Embryonic facial prominence (tissue), 1 donor: ENCODE data around the gene TMEM259.

Experiments
- DNase-seq: peaks from one replicate; pipeline ENCODE4 v3.0.0-alpha.2; 2016; ENCODE audit errors: extremely low spot score

Gene TMEM259

DNA sequence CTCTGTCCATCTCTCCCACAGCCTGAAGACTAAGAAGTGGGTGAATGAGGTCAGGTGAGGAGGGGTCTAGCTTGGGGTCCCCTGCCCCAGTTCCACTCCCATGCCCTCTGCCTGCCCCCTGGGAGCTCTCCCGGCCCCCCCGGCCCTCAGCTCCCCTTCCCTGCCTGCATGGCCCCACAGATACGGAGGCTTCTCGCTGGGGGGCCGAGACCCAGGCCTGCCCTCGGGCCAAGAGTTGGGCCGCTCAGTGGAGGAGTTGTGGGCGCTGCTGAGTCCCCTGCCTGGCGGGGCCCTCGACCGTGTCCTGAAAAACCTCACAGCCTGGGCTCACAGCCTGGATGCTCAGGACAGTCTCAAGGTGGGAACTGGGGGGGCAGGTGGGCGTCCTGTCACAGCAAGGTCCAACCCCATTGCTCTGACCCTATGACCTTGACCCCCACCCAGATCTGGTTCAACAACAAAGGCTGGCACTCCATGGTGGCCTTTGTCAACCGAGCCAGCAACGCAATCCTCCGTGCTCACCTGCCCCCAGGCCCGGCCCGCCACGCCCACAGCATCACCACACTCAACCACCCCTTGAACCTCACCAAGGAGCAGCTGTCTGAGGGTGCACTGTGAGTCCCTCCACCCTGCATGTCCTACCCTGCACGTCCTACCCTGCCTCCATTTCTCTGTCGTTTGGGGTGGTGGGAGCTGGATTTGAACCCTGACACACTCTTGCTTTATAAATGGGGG is 35.1 kb upstream of the TMEM259 start:
- no peak for DNase-seq

GRCh38 chr19:1055028-1055425 is 34.1 kb upstream of the TMEM259 start:
- DNase-seq: no peak

- DNase-seq: no peak
These were observed 33.4 kb upstream of the TMEM259 start for GRCh38 chr19:1054102-1055027.

DNA sequence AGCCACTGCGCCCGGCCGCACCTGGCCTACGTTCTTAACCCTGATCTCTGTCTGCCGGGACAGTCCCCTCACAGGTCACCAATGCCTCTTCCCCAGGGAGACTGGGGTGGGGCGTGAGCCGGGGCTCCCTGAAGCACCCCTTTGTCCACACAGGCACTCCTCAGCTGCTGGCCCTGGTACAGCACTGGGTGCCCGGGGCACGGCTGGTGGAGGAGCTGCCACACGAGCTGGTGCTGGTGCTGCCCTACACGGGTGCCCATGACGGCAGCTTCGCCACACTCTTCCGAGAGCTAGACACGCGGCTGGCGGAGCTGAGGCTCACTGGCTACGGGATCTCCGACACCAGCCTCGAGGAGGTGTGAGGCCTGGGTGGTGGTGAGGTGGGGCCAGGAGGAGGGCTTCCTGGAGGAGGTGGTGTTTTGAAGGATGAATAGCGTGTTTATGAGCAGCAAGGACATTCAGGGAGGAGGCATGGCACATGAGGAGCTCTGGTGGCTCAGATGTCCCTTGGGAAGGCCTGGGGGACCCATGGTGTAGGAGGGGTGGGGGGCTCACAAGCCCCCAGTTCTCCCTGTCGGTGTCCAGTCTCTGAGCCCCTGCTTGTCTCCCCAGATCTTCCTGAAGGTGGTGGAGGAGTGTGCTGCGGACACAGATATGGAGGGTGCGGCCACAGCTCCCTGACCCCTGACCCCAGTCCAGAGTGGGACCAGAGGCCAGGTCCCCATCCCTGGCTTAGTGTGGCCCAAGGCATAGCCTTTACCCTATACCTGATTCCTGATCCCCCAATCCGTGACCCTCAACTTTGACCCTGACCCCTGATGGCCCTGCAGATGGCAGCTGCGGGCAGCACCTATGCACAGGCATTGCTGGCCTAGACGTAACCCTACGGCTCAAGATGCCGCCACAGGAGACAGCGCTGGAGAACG is 32.5 kb upstream of the TMEM259 start:
- no peak for DNase-seq

DNA sequence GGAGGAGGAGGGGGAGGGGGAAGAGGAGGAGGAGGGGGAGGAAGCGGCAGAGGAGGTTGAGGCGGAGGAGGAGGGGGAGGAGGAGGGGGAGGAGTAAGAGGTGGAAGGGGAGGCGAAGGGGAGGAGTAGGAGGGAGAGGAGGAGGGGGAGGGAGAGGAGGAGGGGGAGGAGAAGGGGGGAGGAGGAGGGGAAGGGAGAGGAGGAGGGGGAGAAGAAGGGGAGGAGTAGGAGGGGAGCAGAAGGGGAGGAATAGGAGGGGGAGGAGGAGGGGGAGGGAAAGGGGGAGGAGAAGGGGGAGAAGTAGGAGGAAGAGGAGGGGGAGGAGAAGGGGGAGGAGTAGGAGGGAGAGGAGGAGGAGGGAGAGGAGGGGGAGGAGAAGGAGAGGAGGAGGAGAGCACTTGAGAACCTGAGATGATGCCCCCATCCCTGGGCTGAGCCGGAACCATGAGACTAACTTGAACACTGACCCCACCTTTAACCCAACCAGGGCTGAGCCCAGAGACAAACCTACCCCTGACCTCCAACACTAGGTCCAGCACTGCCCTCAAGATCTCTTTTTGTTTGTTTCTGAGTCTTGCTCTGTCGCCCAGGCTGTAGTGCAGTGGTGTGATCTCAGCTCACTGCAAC is 31.5 kb upstream of the TMEM259 start:
- DNase-seq: no peak

GRCh38 chr19:1051791-1052190 is 30.9 kb upstream of the TMEM259 start:
- DNase-seq: no peak

GRCh38 chr19:1050989-1051788 is 30.3 kb upstream of the TMEM259 start:
- DNase-seq: no peak

DNA sequence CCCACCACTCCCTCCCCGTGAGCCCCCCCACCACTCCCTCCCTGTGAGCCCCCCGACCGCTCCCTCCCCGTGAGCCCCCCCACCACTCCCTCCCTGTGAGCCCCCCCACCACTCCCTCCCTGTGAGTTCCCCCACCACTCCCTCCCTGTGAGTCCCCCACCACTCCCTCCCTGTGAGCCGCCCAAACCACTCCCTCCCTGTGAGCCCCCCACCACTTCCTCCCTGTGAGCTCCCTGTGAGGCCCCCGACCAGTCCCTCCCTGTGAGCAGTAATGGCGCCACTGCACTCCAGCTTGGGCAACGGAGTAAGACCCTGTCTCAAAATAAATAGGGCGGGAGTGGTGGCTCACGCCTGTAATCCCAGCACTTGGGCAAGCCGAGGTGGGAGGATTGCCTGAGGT is 28.9 kb upstream of the TMEM259 start:
- DNase-seq: no peak

DNA sequence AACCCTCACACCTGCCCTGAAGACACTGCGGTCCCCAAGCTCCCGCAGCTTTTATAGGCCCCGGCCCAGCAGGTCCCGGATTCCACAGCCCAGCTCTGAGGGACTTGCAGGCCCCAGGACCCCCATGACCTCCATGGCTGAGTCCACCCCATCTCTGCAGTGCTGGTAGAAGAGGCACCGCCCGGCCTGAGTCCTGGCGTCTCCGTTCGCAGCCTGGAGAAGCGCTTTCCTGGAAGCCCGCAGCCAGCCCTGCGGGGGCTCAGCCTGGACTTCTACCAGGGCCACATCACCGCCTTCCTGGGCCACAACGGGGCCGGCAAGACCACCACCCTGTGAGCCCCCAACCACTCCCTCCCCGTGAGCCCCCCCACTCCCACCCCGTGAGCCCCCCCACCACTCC is 28.2 kb upstream of the TMEM259 start:
- no peak for DNase-seq

DNA sequence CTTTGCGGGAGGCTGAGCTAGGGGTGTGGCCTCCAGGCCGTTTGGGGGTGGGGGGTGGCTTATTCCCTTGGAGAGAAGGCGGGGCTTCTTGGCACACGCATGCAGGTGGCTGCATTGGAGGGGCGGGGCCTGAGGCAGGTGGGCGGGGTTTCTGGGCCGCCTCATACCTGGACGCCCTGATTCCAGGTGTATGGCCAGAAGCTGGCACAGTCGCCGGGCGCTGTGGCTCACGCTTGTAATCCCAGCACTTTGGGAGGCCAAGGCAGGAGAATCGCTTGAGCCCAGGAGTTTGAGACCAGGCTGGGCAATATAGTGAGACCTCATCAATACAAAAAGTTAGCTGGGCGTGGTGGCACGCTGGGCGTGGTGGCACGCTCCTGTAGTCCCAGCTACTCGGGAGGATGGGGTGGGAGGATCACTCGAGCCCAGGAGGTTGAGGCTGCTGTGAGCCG is 26.8 kb upstream of the TMEM259 start:
- no peak for DNase-seq

DNA sequence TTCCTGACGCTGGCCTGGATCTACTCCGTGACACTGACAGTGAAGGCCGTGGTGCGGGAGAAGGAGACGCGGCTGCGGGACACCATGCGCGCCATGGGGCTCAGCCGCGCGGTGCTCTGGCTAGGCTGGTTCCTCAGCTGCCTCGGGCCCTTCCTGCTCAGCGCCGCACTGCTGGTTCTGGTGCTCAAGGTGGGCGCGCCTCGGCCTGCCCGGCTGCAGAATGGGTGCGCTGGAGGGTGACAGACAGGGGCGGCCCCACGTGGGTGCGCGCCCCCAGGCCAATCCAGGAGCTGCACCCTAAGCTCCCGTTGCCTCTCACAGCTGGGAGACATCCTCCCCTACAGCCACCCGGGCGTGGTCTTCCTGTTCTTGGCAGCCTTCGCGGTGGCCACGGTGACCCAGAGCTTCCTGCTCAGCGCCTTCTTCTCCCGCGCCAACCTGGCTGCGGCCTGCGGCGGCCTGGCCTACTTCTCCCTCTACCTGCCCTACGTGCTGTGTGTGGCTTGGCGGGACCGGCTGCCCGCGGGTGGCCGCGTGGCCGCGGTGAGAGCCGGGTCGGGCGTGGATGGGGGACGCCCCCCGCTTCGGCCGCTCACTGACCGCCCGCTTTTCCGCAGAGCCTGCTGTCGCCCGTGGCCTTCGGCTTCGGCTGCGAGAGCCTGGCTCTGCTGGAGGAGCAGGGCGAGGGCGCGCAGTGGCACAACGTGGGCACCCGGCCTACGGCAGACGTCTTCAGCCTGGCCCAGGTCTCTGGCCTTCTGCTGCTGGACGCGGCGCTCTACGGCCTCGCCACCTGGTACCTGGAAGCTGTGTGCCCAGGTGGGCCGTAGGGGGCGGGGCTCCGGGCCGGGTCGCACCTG is 26.1 kb upstream of the TMEM259 start:
- DNase-seq: no peak

- no peak for DNase-seq
These were observed 25.2 kb upstream of the TMEM259 start for GRCh38 chr19:1046117-1046626.

- no peak for DNase-seq
These were observed 24.3 kb upstream of the TMEM259 start for GRCh38 chr19:1045247-1045603.

DNA sequence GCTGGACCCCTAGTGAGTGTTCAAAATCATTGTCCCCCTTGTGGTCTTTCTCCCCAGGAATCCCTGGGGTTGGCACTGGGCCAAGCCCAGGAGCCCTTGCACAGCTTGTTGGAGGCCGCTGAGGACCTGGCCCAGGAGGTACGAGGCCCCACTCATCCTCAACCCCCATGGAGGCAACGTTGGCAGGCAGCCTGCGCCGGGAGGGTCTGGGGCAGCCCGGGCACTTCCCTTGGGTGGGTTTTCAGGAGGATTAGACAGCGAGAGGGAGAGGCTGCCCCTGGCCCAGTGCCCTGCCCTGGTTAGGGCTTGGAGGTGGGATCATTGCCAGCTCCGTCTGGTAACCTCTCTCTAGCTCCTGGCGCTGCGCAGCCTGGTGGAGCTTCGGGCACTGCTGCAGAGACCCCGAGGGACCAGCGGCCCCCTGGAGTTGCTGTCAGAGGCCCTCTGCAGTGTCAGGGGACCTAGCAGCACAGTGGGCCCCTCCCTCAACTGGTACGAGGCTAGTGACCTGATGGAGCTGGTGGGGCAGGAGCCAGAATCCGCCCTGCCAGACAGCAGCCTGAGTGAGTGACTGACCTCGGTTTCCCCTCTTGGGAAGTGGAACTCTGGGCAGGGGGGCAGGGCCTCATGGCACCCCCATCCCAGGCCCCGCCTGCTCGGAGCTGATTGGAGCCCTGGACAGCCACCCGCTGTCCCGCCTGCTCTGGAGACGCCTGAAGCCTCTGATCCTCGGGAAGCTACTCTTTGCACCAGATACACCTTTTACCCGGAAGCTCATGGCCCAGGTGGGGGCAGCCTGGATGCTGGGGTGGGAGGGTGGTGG is 22.0 kb upstream of the TMEM259 start:
- DNase-seq: no peak

GRCh38 chr19:1041835-1042685 is 21.1 kb upstream of the TMEM259 start:
- no peak for DNase-seq

GRCh38 chr19:1041272-1041834 is 20.4 kb upstream of the TMEM259 start:
- no peak for DNase-seq
